DND-41 (cell line): Measurements from ENCODE around the gene CLSTN2.

Experiments
- EZH2 ChIP-seq: IDR thresholded peaks from 3 replicates; pipeline ENCODE4 v1.6.1; 2012; ENCODE audit warnings: borderline replicate concordance, low read depth, mild to moderate bottlenecking, moderate library complexity, low read length, inconsistent platforms; ENCODE audit not compliant: severe bottlenecking
- TF ChIP-seq, protein P1 (sequence below): IDR thresholded peaks from 2 replicates; pipeline ENCODE4 v1.5.1; 2012; ENCODE audit warnings: borderline replicate concordance, low read length, moderate library complexity, mild to moderate bottlenecking; ENCODE audit not compliant: poor library complexity, severe bottlenecking; ENCODE audit errors: extremely low read depth

DNA sequence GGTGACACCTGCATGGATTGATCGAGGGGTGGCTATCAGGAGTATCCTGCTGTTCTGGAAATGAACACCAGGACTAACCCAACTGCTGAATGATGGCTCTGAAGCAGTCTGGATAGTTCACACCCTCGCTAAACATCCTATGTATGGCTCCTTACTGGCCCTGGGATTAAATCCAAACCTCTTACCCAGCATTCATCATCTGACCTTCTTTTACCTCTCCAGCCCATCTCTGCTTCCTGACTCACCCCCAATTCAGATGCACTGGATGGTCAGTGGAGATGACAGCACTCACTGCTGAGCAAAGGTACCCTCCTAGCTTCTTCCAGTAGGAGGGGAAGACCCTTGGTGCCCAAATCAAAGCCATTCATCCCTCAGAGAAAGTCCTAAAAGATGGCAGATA, 507.6 kb downstream of the CLSTN2 start:
- TF ChIP-seq, protein P1, sequence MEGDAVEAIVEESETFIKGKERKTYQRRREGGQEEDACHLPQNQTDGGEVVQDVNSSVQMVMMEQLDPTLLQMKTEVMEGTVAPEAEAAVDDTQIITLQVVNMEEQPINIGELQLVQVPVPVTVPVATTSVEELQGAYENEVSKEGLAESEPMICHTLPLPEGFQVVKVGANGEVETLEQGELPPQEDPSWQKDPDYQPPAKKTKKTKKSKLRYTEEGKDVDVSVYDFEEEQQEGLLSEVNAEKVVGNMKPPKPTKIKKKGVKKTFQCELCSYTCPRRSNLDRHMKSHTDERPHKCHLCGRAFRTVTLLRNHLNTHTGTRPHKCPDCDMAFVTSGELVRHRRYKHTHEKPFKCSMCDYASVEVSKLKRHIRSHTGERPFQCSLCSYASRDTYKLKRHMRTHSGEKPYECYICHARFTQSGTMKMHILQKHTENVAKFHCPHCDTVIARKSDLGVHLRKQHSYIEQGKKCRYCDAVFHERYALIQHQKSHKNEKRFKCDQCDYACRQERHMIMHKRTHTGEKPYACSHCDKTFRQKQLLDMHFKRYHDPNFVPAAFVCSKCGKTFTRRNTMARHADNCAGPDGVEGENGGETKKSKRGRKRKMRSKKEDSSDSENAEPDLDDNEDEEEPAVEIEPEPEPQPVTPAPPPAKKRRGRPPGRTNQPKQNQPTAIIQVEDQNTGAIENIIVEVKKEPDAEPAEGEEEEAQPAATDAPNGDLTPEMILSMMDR: no peak
- no peak for TF ChIP-seq EZH2
